Thyroid gland (tissue), 4 donors: ENCODE measurements around the gene FAM216B.

ENCODE experiments used
- POLR2A ChIP-seq, 2 donors: fragments of 450-650 bp; IDR thresholded peaks; one replicate each; pipeline ENCODE4 v1.6.1; 2017; ENCODE audit warnings: antibody characterized with exemption in 2 of 2, mild to moderate bottlenecking in 2 of 2, moderate library complexity in 1 of 2
- TF ChIP-seq, protein P1 (sequence below), 6 experiments: fragments of 200-600 bp in 3 of 6; fragments of 450-650 bp in 3 of 6; sonication (generic) in 3 of 6; IDR thresholded peaks; one replicate each; pipeline ENCODE4 v1.5.1; 2016 to 2019; ENCODE audit warnings: antibody characterized with exemption in 6 of 6, mild to moderate bottlenecking in 2 of 6, inconsistent platforms in 1 of 6, moderate library complexity in 1 of 6

DNA sequence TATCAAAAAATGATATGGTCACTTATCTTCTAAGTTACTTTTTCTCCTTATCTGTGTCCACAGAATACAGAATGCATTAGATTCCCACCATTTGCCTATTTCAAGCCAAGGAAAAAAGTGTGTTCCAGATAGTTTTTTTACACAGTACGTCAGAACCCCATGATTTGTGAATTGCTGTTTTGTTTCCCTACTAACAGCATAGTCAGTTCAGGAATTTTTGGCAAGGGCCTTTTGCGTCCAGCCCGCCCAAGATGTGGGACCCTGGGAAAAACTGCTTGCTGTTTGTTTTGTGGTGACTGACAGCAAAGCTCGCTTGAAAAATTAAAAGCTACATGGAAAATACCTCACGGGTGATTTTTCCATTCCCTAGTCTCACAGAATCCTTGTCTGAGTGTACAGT lies 20.4 kb upstream of the FAM216B start:
- TF ChIP-seq, protein P1, sequence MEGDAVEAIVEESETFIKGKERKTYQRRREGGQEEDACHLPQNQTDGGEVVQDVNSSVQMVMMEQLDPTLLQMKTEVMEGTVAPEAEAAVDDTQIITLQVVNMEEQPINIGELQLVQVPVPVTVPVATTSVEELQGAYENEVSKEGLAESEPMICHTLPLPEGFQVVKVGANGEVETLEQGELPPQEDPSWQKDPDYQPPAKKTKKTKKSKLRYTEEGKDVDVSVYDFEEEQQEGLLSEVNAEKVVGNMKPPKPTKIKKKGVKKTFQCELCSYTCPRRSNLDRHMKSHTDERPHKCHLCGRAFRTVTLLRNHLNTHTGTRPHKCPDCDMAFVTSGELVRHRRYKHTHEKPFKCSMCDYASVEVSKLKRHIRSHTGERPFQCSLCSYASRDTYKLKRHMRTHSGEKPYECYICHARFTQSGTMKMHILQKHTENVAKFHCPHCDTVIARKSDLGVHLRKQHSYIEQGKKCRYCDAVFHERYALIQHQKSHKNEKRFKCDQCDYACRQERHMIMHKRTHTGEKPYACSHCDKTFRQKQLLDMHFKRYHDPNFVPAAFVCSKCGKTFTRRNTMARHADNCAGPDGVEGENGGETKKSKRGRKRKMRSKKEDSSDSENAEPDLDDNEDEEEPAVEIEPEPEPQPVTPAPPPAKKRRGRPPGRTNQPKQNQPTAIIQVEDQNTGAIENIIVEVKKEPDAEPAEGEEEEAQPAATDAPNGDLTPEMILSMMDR (IDR thresholded peaks at IDR 0.05) = no peak
- TF ChIP-seq POLR2A (IDR thresholded peaks at IDR 0.05) = no peak
